Stomach (tissue), 9 donors: ENCODE measurements around the gene C4orf50. TPM values are rescaled to one million over a fixed set of nuclear protein-coding genes. Genes with fewer than 3 reads are reported as not detected.

Experiments used
- DNase-seq, 2 donors: peaks; one replicate each; pipeline versions ENCODE4 v3.0.0 to v3.0.0-alpha.2; 2013 to 2019
- H3K27ac ChIP-seq, 5 donors: fragments of 200-600 bp in 4 of 5; sonication (generic) in 4 of 5; one replicate each; pipeline ENCODE4 v1.5.1; 2013 to 2019; ENCODE audit warnings: mild to moderate bottlenecking in 1 of 5, moderate library complexity in 1 of 5
- H3K27me3 ChIP-seq, 3 donors: fragments of 200-600 bp; sonication (generic); one replicate each; pipeline ENCODE4 v1.5.1; 2017 to 2019; ENCODE audit warnings: mixed run types in 1 of 3
- H3K36me3 ChIP-seq, 4 donors: fragments of 200-600 bp; sonication (generic); 1 replicate in 3 of 4; 2 replicates in 1 of 4; pipeline ENCODE4 v1.5.1; 2016 to 2019
- H3K4me1 ChIP-seq, 4 donors: fragments of 200-600 bp; sonication (generic); one replicate each; pipeline ENCODE4 v1.5.1; 2016 to 2019
- H3K4me3 ChIP-seq, 4 donors: fragments of 200-600 bp; sonication (generic) in 3 of 4; one replicate each; pipeline ENCODE4 v1.5.1; 2016 to 2019; ENCODE audit warnings: mild to moderate bottlenecking in 1 of 4
- H3K9me3 ChIP-seq, 4 donors: fragments of 200-600 bp; sonication (generic); one replicate each; pipeline ENCODE4 v1.5.1; 2016 to 2019
- EP300 ChIP-seq: sonication (generic); formaldehyde crosslinking; IDR thresholded peaks from one replicate; pipeline ENCODE4 v1.6.1; 2017; ENCODE audit warnings: antibody characterized with exemption
- POLR2A ChIP-seq, 4 donors: fragments of 450-650 bp; IDR thresholded peaks; one replicate each; pipeline ENCODE4 v1.6.1; 2016; ENCODE audit warnings: antibody characterized with exemption in 4 of 4, control low read depth in 2 of 4, mild to moderate bottlenecking in 1 of 4, moderate library complexity in 1 of 4
- POLR2AphosphoS5 ChIP-seq, 3 donors: sonication (generic); formaldehyde crosslinking; IDR thresholded peaks; one replicate each; pipeline ENCODE4 v1.6.1; 2016; ENCODE audit warnings: antibody characterized with exemption in 3 of 3
- WGBS, 5 donors: extraction: QIAGEN DNeasy Blood & Tissue Kit in 3 of 5; methylation state at CpG; one replicate each; pipeline versions ENCODE4 v1.1.5 to v1.1.7; 2013 to 2018; 5-methylcytosine and 5-hydroxymethylcytosine counted together
- intact Hi-C: fragments of 100-400 bp; cut with DNase I; formaldehyde crosslinking; loops from one replicate; pipeline ENCODE4 v1.15.1; 2023; ENCODE audit warnings: low total_unique reads
- polyA plus RNA-seq, 3 donors: library from polyadenylated mRNA; stranded (reverse); fragments of 200-250 nt; gene quantifications; one replicate each; pipeline ENCODE4 v1.2.3, GENCODE V29; 2013
- total RNA-seq, 5 donors: library from RNA; depleted of rRNA; stranded (reverse); fragments of >200 nt; gene quantifications; one replicate each; pipeline versions ENCODE4 v1.1.0 to v1.2.3, GENCODE V29; 2014 to 2016
- TF ChIP-seq, protein P1 (sequence below), 7 experiments: fragments of 450-650 bp in 4 of 7; fragments of 200-600 bp in 3 of 7; sonication (generic) in 3 of 7; IDR thresholded peaks; one replicate each; pipeline ENCODE4 v1.5.1; 2016 to 2019; ENCODE audit warnings: antibody characterized with exemption in 7 of 7, control low read depth in 2 of 7, mild to moderate bottlenecking in 1 of 7
- donor health status: healthy with polysubstance abuse.
- donor health status: Bipolar disorder and iron deficiency.
- donor health status: healthy.

The C4orf50 gene
- total and polyA plus RNA-seq, 8 donors, result under 0.01 to 1.8 (median 0.85) TPM; not detected in 4

DNA sequence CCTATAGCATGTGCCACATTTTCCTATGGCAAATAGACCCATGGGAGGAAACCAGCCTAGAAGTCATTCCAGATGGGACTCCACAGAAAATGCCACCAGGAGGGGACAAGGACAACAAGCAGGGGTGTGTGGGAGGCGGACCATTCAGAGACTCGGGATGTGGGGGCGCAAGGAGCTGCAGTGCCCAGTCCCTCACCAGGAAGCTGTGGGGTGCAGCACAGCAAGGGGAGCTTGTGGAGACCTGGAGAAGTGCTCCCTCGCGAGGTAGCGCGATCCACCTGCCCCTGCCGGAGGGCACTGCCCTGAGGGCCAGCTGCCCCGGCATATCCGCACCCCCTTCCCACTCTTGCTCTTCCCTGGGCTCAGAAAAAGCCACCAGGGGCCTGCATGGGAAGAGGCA, 45.5 kb upstream of the C4orf50 start:
- H3K36me3 ChIP-seq, result no peaks in the 10 kb centered on the region
- H3K27me3 ChIP-seq, result peaks cover 0 to 3% (median 0%) of the 10 kb centered on the region in 3 donors
- no peaks in the 10 kb centered on the region for H3K4me1 ChIP-seq
- H3K27ac ChIP-seq, result no peak overlapping the region
- 93 to 96% (median 95%) methylated on average over 10 of the region's 10 CpGs for WGBS, 5 donors
- no peak overlapping the region for H3K4me3 ChIP-seq
- TF ChIP-seq, protein P1, sequence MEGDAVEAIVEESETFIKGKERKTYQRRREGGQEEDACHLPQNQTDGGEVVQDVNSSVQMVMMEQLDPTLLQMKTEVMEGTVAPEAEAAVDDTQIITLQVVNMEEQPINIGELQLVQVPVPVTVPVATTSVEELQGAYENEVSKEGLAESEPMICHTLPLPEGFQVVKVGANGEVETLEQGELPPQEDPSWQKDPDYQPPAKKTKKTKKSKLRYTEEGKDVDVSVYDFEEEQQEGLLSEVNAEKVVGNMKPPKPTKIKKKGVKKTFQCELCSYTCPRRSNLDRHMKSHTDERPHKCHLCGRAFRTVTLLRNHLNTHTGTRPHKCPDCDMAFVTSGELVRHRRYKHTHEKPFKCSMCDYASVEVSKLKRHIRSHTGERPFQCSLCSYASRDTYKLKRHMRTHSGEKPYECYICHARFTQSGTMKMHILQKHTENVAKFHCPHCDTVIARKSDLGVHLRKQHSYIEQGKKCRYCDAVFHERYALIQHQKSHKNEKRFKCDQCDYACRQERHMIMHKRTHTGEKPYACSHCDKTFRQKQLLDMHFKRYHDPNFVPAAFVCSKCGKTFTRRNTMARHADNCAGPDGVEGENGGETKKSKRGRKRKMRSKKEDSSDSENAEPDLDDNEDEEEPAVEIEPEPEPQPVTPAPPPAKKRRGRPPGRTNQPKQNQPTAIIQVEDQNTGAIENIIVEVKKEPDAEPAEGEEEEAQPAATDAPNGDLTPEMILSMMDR (IDR thresholded peaks at IDR 0.05), result no peak
- TF ChIP-seq EP300 (no peak), POLR2AphosphoS5 (IDR thresholded peaks at IDR 0.05) (no peak), POLR2A (IDR thresholded peaks at IDR 0.05) (no peak)
- no peak for DNase-seq
- intact Hi-C loops, result no loop called here
- H3K9me3 ChIP-seq, result peaks cover 16 to 30% (median 27%) of the 10 kb centered on the region in 4 donors

DNA sequence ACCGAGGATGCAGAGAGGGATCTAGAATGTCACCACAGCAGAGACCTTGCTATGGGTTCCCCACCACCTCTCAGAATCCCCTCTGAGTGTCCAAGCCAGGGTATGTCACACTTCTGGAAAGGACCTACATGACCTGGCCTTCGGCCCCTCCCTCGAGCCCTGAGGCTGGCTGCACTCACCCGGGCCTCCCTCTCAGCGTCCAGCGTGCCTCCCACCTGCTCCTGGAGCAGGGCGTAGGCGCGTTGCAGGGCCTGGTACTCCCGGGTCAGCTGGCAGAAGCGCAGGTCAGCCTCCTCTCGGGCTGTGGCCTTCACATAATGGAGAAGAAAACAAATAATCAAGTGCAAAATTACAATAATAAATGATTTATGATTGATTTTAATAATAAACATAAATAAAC, 43.9 kb upstream of the C4orf50 start:
- Histone ChIP-seq H3K27ac (no peak overlapping the region), H3K9me3 (peaks cover 21 to 46% (median 43%) of the 10 kb centered on the region in 4 donors), H3K4me3 (no peak overlapping the region), H3K36me3 (no peaks in the 10 kb centered on the region), H3K4me1 (no peaks in the 10 kb centered on the region), H3K27me3 (no peaks in the 10 kb centered on the region)
- 88 to 90% (median 89%) methylated on average over 11 to 12 of the region's 12 CpGs for WGBS, 5 donors
- intact Hi-C loops, result no loop called here
- no peak for DNase-seq
- TF ChIP-seq, protein P1 (IDR thresholded peaks at IDR 0.05), result no peak
- TF ChIP-seq EP300 (no peak), POLR2A (IDR thresholded peaks at IDR 0.05) (no peak), POLR2AphosphoS5 (IDR thresholded peaks at IDR 0.05) (no peak)

DNA sequence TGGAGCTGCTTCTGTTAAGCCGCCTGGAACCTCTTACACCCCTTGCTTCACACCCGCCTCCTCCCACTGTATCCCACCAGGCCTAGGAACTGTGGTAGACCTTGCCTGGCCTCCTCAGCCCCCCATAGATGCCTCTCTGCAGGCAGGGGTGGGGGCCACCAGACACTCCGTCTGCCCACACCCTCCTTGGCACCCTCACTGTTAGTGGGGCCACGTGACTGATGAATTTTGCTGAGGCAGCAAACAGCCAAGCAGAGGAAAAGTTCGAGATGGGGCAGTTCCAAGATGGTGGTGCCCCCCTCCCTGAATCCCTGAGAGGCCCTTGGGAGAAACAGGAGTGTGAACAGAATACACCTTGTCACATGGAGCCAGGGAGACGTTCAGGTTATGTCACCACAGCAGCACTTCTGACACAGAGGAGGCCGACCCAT, 41.2 kb upstream of the C4orf50 start:
- H3K4me3 ChIP-seq, result no peak overlapping the region
- peaks cover 21 to 50% (median 44%) of the 10 kb centered on the region in 4 donors for H3K9me3 ChIP-seq
- no peaks in the 10 kb centered on the region for H3K36me3 ChIP-seq
- 86 to 92% (median 90%) methylated on average over 7 of the region's 7 CpGs for WGBS, 5 donors
- no peak for DNase-seq
- TF ChIP-seq, protein P1 (IDR thresholded peaks at IDR 0.05), result no peak
- no peak for TF ChIP-seq POLR2AphosphoS5 (IDR thresholded peaks at IDR 0.05)
- TF ChIP-seq EP300, result no peak
- TF ChIP-seq POLR2A (IDR thresholded peaks at IDR 0.05), result no peak
- intact Hi-C loops, result no loop called here
- no peaks in the 10 kb centered on the region for H3K27me3 ChIP-seq
- no peak overlapping the region for H3K27ac ChIP-seq
- H3K4me1 ChIP-seq, result no peaks in the 10 kb centered on the region

DNA sequence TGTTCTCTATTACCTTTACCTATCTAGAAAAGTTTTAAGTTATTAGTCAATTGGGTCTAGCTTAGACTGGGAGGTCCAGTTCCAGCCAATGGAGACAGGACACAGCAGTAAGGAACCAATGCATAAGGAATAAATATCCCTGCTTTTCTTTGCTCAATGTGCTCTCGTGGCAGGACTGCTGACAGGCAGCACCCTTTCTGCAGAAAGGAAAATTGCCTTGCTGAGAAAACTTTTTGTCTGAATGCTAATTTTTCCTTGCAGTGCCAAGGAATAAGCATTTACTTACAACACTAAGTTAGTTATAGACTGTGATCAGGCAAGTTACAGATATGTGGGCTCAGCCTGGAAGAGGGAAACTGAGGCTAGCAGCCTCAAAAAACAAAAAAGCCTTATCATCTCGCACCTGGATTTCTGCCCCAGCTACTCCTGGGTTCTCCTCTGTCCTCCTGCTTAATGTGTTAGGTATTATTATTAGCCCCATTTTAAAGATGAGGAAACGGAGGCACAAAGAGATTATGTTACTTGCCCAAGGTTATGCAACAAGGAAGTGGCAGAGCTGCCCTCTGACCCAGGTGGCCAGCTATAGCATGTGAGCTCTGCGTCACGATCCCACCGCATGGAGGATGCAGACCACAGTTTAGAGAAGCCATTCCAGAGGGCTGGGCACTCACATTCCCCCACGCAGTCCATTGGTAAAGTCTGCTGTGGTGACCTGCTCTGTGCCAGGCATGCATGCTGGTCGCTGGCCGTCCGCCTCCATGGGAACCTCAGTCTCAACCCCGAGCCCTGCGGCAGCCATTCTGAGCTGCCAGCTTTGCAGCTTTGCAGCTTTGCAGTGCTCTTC, 40.5 kb upstream of the C4orf50 start:
- peaks cover 0 to 4% (median 0%) of the 10 kb centered on the region in 4 donors for H3K4me1 ChIP-seq
- peaks cover 21 to 50% (median 44%) of the 10 kb centered on the region in 4 donors for H3K9me3 ChIP-seq
- H3K4me3 ChIP-seq, result no peak overlapping the region

More for the DNA sequence above, 40.5 kb upstream of the C4orf50 start:
- WGBS, 5 donors, result 93 to 97% (median 93%) methylated on average over 10 to 12 of the region's 12 CpGs
- no peak for DNase-seq
- H3K27me3 ChIP-seq, result no peaks in the 10 kb centered on the region
- H3K27ac ChIP-seq, result no peak overlapping the region
- intact Hi-C loops, result no loop called here
- no peaks in the 10 kb centered on the region for H3K36me3 ChIP-seq
- TF ChIP-seq POLR2AphosphoS5 (IDR thresholded peaks at IDR 0.05), result no peak
- TF ChIP-seq POLR2A (IDR thresholded peaks at IDR 0.05), result no peak
- no peak for TF ChIP-seq EP300
- TF ChIP-seq, protein P1 (IDR thresholded peaks at IDR 0.05), result no peak
